ENCODE data around the gene FOXD2.

GRCh38 chr1:47395433-47395832 is 42.4 kb upstream of the FOXD2 start:
- TF ChIP-seq, protein P1, sequence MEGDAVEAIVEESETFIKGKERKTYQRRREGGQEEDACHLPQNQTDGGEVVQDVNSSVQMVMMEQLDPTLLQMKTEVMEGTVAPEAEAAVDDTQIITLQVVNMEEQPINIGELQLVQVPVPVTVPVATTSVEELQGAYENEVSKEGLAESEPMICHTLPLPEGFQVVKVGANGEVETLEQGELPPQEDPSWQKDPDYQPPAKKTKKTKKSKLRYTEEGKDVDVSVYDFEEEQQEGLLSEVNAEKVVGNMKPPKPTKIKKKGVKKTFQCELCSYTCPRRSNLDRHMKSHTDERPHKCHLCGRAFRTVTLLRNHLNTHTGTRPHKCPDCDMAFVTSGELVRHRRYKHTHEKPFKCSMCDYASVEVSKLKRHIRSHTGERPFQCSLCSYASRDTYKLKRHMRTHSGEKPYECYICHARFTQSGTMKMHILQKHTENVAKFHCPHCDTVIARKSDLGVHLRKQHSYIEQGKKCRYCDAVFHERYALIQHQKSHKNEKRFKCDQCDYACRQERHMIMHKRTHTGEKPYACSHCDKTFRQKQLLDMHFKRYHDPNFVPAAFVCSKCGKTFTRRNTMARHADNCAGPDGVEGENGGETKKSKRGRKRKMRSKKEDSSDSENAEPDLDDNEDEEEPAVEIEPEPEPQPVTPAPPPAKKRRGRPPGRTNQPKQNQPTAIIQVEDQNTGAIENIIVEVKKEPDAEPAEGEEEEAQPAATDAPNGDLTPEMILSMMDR (conservative IDR thresholded peaks at IDR 0.05; ENCODE audit: low read length): no peak
- no peak for TF ChIP-seq EZH2phosphoT487 (IDR thresholded peaks at IDR 0.05; ENCODE audit: borderline replicate concordance)
